SK-N-SH (cell line): Measurements from ENCODE around the gene ECI1. TPM values are rescaled to one million over a fixed set of nuclear protein-coding genes. Genes with fewer than 3 reads are reported as not detected.

ENCODE experiments used
- CTCF ChIA-PET: fragments of 300-600, 350-600 bp; formaldehyde crosslinking; extraction: SDS; loops from one replicate; lab custom pipeline; 2021; lab: Yijun Ruan, JAX
- POLR2A ChIA-PET: fragments of 350-600 bp; sonication (Branson Sonifier 250); formaldehyde crosslinking; extraction: SDS; loops from one replicate; lab custom pipeline; 2020; ENCODE audit warnings: antibody characterized with exemption, inconsistent platforms; lab: Yijun Ruan, JAX
- DNase-seq: peaks from one replicate; pipeline ENCODE4 v3.0.0; 2012
- H2AFZ ChIP-seq: fragments of 200-600 bp; sonication (generic); 2 replicates; pipeline ENCODE4 v1.8.1; 2016; ENCODE audit warnings: antibody characterized with exemption, mild to moderate bottlenecking, low read depth
- H3F3A ChIP-seq: fragments of 200-600 bp; sonication (generic); replicated peaks from 2 replicates; pipeline ENCODE3; 2016; ENCODE audit warnings: antibody characterized with exemption, mild to moderate bottlenecking; ENCODE audit not compliant: insufficient read depth
- H3K27ac ChIP-seq, 2 experiments: fragments of 200-500 bp in 1 of 2; fragments of 200-600 bp in 1 of 2; sonication (Bioruptor generic) in 1 of 2; sonication (generic), shearing (Covaris generic) in 1 of 2; 2 replicates each; pipeline versions ENCODE4 v1.5.1 to v1.6.1; 2014 to 2016; ENCODE audit warnings: low read depth in 2 of 2, inconsistent platforms in 1 of 2, low read length in 1 of 2, mild to moderate bottlenecking in 1 of 2, mixed read lengths in 1 of 2
- H3K27me3 ChIP-seq: fragments of 200-600 bp; sonication (generic), shearing (Covaris generic); 2 replicates; pipeline ENCODE4 v1.6.1; 2016; ENCODE audit warnings: mixed run types; ENCODE audit not compliant: insufficient read depth
- H3K36me3 ChIP-seq, 2 experiments: fragments of 200-500 bp in 1 of 2; fragments of 200-600 bp in 1 of 2; sonication (Bioruptor generic) in 1 of 2; sonication (generic) in 1 of 2; replicated peaks in 1 of 2; 2 replicates each; pipeline versions ENCODE3 to v1.5.1; 2014 to 2016; ENCODE audit warnings: low read length in 1 of 2, mild to moderate bottlenecking in 1 of 2; ENCODE audit not compliant: insufficient read depth in 2 of 2, control insufficient read depth in 1 of 2
- H3K4me1 ChIP-seq, 2 experiments: fragments of 200-500 bp in 1 of 2; fragments of 200-600 bp in 1 of 2; sonication (Bioruptor generic) in 1 of 2; sonication (generic), shearing (Covaris generic) in 1 of 2; 2 replicates each; pipeline versions ENCODE4 v1.5.1 to v1.6.1; 2014 to 2016; ENCODE audit warnings: low read depth in 1 of 2, low read length in 1 of 2, mixed run types in 1 of 2; ENCODE audit not compliant: insufficient read depth in 2 of 2, control insufficient read depth in 1 of 2
- H3K4me2 ChIP-seq: fragments of 200-600 bp; sonication (generic), shearing (Covaris generic); 2 replicates; pipeline ENCODE4 v1.6.1; 2017; ENCODE audit warnings: mixed run types
- H3K4me3 ChIP-seq, 2 experiments: fragments of 200-500 bp in 1 of 2; fragments of 200-600 bp in 1 of 2; sonication (Bioruptor generic) in 1 of 2; sonication (generic), shearing (Covaris generic) in 1 of 2; 2 replicates each; pipeline versions ENCODE4 v1.5.1 to v1.8.1; 2014 to 2016; ENCODE audit warnings: low read depth in 2 of 2, inconsistent platforms in 1 of 2, low read length in 1 of 2, mild to moderate bottlenecking in 1 of 2, mixed read lengths in 1 of 2, moderate library complexity in 1 of 2
- H3K79me2 ChIP-seq: fragments of 200-600 bp; sonication (generic); 2 replicates; pipeline ENCODE4 v1.8.1; 2017; ENCODE audit warnings: mild to moderate bottlenecking; ENCODE audit not compliant: insufficient read depth
- H3K9ac ChIP-seq: fragments of 200-600 bp; sonication (generic); 2 replicates; pipeline ENCODE4 v1.6.1; 2017; ENCODE audit warnings: mixed run types
- H3K9me2 ChIP-seq: fragments of 200-600 bp; sonication (generic); 2 replicates; pipeline ENCODE4 v1.6.1; 2017; ENCODE audit warnings: mixed run types
- H3K9me3 ChIP-seq: fragments of 200-600 bp; sonication (generic); 2 replicates; pipeline ENCODE4 v1.6.1; 2017; ENCODE audit warnings: mixed run types, mild to moderate bottlenecking, moderate library complexity
- H4K20me1 ChIP-seq: fragments of 200-600 bp; sonication (generic); 2 replicates; pipeline ENCODE4 v1.6.1; 2017; ENCODE audit warnings: mild to moderate bottlenecking, mixed run types; ENCODE audit not compliant: insufficient read depth
- CHD2 ChIP-seq: fragments of 150-350 bp; IDR thresholded peaks from 2 replicates; pipeline ENCODE4 v1.6.1; 2018; ENCODE audit warnings: low read length; ENCODE audit not compliant: partially characterized antibody
- EP300 ChIP-seq, 2 experiments: IDR thresholded peaks; 2 replicates each; pipeline versions ENCODE4 v1.4.0 to v1.6.1; 2012; ENCODE audit warnings: borderline replicate concordance in 1 of 2, low read depth in 1 of 2, low read length in 1 of 2
- FOSL2 ChIP-seq: IDR thresholded peaks from 2 replicates; pipeline ENCODE4 v1.4.0; 2012; ENCODE audit warnings: low read depth, mild to moderate bottlenecking, moderate library complexity, borderline replicate concordance
- FOXJ3 ChIP-seq: sonication (generic); formaldehyde crosslinking; IDR thresholded peaks from 2 replicates; pipeline ENCODE4 v1.5.1; 2020; ENCODE audit warnings: mild to moderate bottlenecking, missing genetic modification reagents
- FOXM1 ChIP-seq: IDR thresholded peaks from 2 replicates; pipeline ENCODE4 v1.4.0; 2012; ENCODE audit warnings: low read depth, mild to moderate bottlenecking
- GABPA ChIP-seq: IDR thresholded peaks from 2 replicates; pipeline ENCODE4 v1.4.0; 2012; ENCODE audit warnings: low read depth, mild to moderate bottlenecking
- GATA2 ChIP-seq: sonication (generic); formaldehyde crosslinking; IDR thresholded peaks from 2 replicates; pipeline ENCODE4 v1.5.0; 2020; ENCODE audit warnings: mild to moderate bottlenecking, missing genetic modification reagents
- MEF2A ChIP-seq: IDR thresholded peaks from 2 replicates; pipeline ENCODE4 v1.4.0; 2012; ENCODE audit warnings: low read depth, borderline replicate concordance
- NRF1 ChIP-seq: IDR thresholded peaks from 2 replicates; pipeline ENCODE4 v1.6.1; 2012; ENCODE audit warnings: low read depth, mild to moderate bottlenecking, low read length
- RAD21 ChIP-seq: IDR thresholded peaks from 2 replicates; pipeline ENCODE4 v1.6.1; 2012; ENCODE audit warnings: mild to moderate bottlenecking, low read length
- RCOR1 ChIP-seq: fragments of 150-350 bp; IDR thresholded peaks from 2 replicates; pipeline ENCODE4 v1.6.1; 2017; ENCODE audit warnings: antibody characterized with exemption, low read length
- RFX5 ChIP-seq: IDR thresholded peaks from 2 replicates; pipeline ENCODE4 v1.6.1; 2012; ENCODE audit warnings: mild to moderate bottlenecking, improper control_type of control experiment, low read length
- SMC3 ChIP-seq: IDR thresholded peaks from 2 replicates; pipeline ENCODE4 v1.6.1; 2012; ENCODE audit warnings: low read depth, low read length, improper control_type of control experiment
- TAF1 ChIP-seq: IDR thresholded peaks from 2 replicates; pipeline ENCODE4 v1.6.1; 2012; ENCODE audit warnings: low read depth, mild to moderate bottlenecking, low read length, moderate library complexity, borderline replicate concordance
- WGBS: methylation state at CpG from one replicate; pipeline ENCODE4 v1.1.6; 2017; ENCODE audit warnings: low lambda C conversion rate; 5-methylcytosine and 5-hydroxymethylcytosine counted together
- polyA plus RNA-seq, 3 experiments: library from polyadenylated mRNA; depleted of rRNA; stranded (reverse); fragments of >200 nt; gene quantifications; 2 replicates each; pipeline ENCODE4 v1.2.3, GENCODE V29; 2012
- TF ChIP-seq, protein P1 (sequence below): fragments of 150-350 bp; IDR thresholded peaks from 2 replicates; pipeline ENCODE4 v1.6.1; 2016; ENCODE audit warnings: mild to moderate bottlenecking, low read depth, low read length
- TF ChIP-seq, protein P2 (sequence below): IDR thresholded peaks from 2 replicates; pipeline ENCODE4 v1.4.0; 2012; ENCODE audit warnings: low read depth, borderline replicate concordance
- TF ChIP-seq, protein P3 (sequence below): fragments of 150-350 bp; IDR thresholded peaks from 2 replicates; pipeline ENCODE4 v1.6.1; 2017; ENCODE audit warnings: antibody characterized with exemption, low read length, low read depth, borderline replicate concordance
- TF ChIP-seq, protein P4 (sequence below): fragments of 200-600 bp; sonication (generic); IDR thresholded peaks from 2 replicates; pipeline ENCODE4 v1.6.1; 2017; ENCODE audit warnings: antibody characterized with exemption, mild to moderate bottlenecking, moderate library complexity
- TF ChIP-seq, protein P5 (sequence below): IDR thresholded peaks from 2 replicates; pipeline ENCODE4 v1.4.0; 2012; ENCODE audit warnings: low read depth

ECI1 gene
- polyA plus RNA-seq, 1 of the 3 experiments (the other 2 are of a cell fraction) = 61.8 TPM

DNA sequence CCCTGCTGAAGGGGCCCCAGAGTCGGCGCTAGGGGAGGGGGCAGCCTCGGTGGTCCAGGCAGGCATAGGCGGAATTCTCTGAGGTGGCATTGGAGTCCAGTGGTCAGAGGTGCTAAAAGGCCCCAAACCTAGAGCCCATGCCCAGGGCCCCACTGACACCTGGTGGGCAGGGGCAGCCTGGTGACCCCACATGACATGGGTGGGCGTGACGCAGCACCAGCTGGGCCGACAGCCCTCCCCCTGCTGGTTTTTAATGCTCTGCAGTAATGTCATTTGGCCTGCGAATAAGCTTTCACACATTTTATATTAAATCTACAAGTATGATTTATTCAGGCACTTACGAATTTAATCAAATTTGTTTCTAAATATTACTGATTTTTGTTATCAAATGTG lies 18.7 kb upstream of the ECI1 start:
- Histone ChIP-seq H3K4me1 (peaks cover 12 to 25% of the 10 kb centered on the region in 2 experiments; a peak in 2 of 4 replicates), H3K4me2 (peak overlapping the region; percentile 97), H3K9me3 (no peaks in the 10 kb centered on the region), H2AFZ (no peak overlapping the region), H3K36me3 (peaks cover 8 to 14% of the 10 kb centered on the region in 2 experiments), H3K27me3 (no peaks in the 10 kb centered on the region), H3K9ac (no peak overlapping the region; the same call in 1 of the 2 replicates), H3K4me3 (no peak overlapping the region), H4K20me1 (peaks cover 30% of the 10 kb centered on the region), H3K27ac (no peak overlapping the region), H3K79me2 (peaks cover 61% of the 10 kb centered on the region), H3K9me2 (no peaks in the 10 kb centered on the region), H3F3A (peaks cover 10% of the 10 kb centered on the region)
- TF ChIP-seq, protein P1, sequence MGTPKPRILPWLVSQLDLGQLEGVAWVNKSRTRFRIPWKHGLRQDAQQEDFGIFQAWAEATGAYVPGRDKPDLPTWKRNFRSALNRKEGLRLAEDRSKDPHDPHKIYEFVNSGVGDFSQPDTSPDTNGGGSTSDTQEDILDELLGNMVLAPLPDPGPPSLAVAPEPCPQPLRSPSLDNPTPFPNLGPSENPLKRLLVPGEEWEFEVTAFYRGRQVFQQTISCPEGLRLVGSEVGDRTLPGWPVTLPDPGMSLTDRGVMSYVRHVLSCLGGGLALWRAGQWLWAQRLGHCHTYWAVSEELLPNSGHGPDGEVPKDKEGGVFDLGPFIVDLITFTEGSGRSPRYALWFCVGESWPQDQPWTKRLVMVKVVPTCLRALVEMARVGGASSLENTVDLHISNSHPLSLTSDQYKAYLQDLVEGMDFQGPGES = no peak
- no peak for TF ChIP-seq SMC3
- TF ChIP-seq NRF1 = no peak
- no peak for TF ChIP-seq FOSL2
- no peak for TF ChIP-seq RAD21
- TF ChIP-seq, protein P2, sequence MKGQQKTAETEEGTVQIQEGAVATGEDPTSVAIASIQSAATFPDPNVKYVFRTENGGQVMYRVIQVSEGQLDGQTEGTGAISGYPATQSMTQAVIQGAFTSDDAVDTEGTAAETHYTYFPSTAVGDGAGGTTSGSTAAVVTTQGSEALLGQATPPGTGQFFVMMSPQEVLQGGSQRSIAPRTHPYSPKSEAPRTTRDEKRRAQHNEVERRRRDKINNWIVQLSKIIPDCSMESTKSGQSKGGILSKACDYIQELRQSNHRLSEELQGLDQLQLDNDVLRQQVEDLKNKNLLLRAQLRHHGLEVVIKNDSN = no peak
- no peak for TF ChIP-seq GABPA
- TF ChIP-seq, protein P3, sequence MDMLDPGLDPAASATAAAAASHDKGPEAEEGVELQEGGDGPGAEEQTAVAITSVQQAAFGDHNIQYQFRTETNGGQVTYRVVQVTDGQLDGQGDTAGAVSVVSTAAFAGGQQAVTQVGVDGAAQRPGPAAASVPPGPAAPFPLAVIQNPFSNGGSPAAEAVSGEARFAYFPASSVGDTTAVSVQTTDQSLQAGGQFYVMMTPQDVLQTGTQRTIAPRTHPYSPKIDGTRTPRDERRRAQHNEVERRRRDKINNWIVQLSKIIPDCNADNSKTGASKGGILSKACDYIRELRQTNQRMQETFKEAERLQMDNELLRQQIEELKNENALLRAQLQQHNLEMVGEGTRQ = no peak
- TF ChIP-seq, protein P4, sequence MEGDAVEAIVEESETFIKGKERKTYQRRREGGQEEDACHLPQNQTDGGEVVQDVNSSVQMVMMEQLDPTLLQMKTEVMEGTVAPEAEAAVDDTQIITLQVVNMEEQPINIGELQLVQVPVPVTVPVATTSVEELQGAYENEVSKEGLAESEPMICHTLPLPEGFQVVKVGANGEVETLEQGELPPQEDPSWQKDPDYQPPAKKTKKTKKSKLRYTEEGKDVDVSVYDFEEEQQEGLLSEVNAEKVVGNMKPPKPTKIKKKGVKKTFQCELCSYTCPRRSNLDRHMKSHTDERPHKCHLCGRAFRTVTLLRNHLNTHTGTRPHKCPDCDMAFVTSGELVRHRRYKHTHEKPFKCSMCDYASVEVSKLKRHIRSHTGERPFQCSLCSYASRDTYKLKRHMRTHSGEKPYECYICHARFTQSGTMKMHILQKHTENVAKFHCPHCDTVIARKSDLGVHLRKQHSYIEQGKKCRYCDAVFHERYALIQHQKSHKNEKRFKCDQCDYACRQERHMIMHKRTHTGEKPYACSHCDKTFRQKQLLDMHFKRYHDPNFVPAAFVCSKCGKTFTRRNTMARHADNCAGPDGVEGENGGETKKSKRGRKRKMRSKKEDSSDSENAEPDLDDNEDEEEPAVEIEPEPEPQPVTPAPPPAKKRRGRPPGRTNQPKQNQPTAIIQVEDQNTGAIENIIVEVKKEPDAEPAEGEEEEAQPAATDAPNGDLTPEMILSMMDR = no peak
- TF ChIP-seq CHD2 = no peak
- TF ChIP-seq, protein P5, sequence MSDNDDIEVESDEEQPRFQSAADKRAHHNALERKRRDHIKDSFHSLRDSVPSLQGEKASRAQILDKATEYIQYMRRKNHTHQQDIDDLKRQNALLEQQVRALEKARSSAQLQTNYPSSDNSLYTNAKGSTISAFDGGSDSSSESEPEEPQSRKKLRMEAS = no peak
- TF ChIP-seq EP300 (IDR thresholded peaks at IDR 0.05; ENCODE audit: borderline replicate concordance in 1 of 2, low read depth in 1 of 2, low read length in 1 of 2) = no peak
- TF ChIP-seq FOXJ3 (CRISPR knock-in tag) = no peak
- no peak for TF ChIP-seq GATA2 (CRISPR knock-in tag)
- TF ChIP-seq MEF2A = no peak
- TF ChIP-seq RFX5 = no peak
- TF ChIP-seq TAF1 = no peak
- TF ChIP-seq RCOR1 = no peak
- no peak for TF ChIP-seq FOXM1
- WGBS = 90% methylated on average over 2 of the region's 9 CpGs
- ChIA-PET POLR2A (interaction anchor here (0.6 to 1.5 kb wide), 3 partner anchors 9 to 43 kb away, joined by 3 read pairs; no protein-coding TSS in a partner anchor), CTCF (interaction anchor here (1.3 to 1.4 kb wide), 3 partner anchors 9 to 153 kb away, joined by 4 to 5 read pairs (median 4); partner anchors contain the start of gene ABCA3)
- peak; percentile 57 for DNase-seq
